K562 (cell line): ENCODE results near the gene ATOH8. TPM values are rescaled to one million over a fixed set of nuclear protein-coding genes. Genes with fewer than 3 reads are reported as not detected.

Experiments used
- ATAC-seq: fragments of 200-7000 bp; cut with Tn5 transposase; 3 replicates; pipeline ENCODE4 v1.9.1; 2020; ENCODE audit warnings: moderate library complexity
- BruUV-seq: library from RNA; stranded (reverse); fragments of 400-500 nt; replicated peaks from 2 replicates; lab custom pipeline; 2021; lab: Mats Ljungman, UMichigan
- CTCF ChIA-PET: fragments of 300-600 bp; formaldehyde crosslinking; extraction: SDS; loops from one replicate; lab custom pipeline; 2021; ENCODE audit warnings: low intra/inter-chr PET ratio; lab: Yijun Ruan, JAX
- POLR2A ChIA-PET: fragments of 300-600, 350-650 bp; sonication (Branson Sonifier 250); formaldehyde crosslinking; extraction: SDS; loops from one replicate; lab custom pipeline; 2021; ENCODE audit warnings: antibody characterized with exemption, inconsistent platforms; lab: Yijun Ruan, JAX
- DNase-seq, 4 experiments: peaks; one replicate each; pipeline versions ENCODE4 v3.0.0 to v3.0.0-alpha.2; 2011 to 2018; ENCODE audit warnings: low spot score in 3 of 4, mixed read lengths in 3 of 4; ENCODE audit errors: extremely low read depth in 1 of 4
- FAIRE-seq: peaks from 2 replicates; lab custom pipeline; 2011; peaks lifted over from hg19 to GRCh38; lab: Jason Lieb, UNC
- H2AFZ ChIP-seq: 2 replicates; pipeline ENCODE4 v1.6.0; 2011; ENCODE audit warnings: low read depth, low read length, control low read depth, inconsistent platforms
- H3K27ac ChIP-seq: fragments of 200-600 bp; 3 replicates; pipeline ENCODE4 v1.8.0; 2011; ENCODE audit warnings: low read depth, mild to moderate bottlenecking, control low read depth, inconsistent platforms, low read length, moderate library complexity, mixed read lengths; ENCODE audit errors: extremely low read depth
- H3K27me3 ChIP-seq, 2 experiments: fragments of 300-600 bp in 1 of 2; 2 replicates in 1 of 2; 3 replicates in 1 of 2; pipeline versions ENCODE4 v1.6.0 to v1.8.0; 2011; ENCODE audit warnings: inconsistent platforms in 2 of 2, low read length in 2 of 2, mild to moderate bottlenecking in 1 of 2, mixed read lengths in 1 of 2, moderate library complexity in 1 of 2; ENCODE audit not compliant: control insufficient read depth in 2 of 2, insufficient read depth in 2 of 2
- H3K36me3 ChIP-seq: fragments of 300-600 bp; 3 replicates; pipeline ENCODE4 v1.8.0; 2011; ENCODE audit warnings: mild to moderate bottlenecking, low read length, inconsistent platforms; ENCODE audit not compliant: control insufficient read depth, insufficient read depth
- H3K4me1 ChIP-seq, 2 experiments: fragments of 200-600 bp in 1 of 2; replicated peaks in 1 of 2; 2 replicates in 1 of 2; 3 replicates in 1 of 2; pipeline versions ENCODE4 v1.5.1 to v1.8.0; 2011; ENCODE audit warnings: inconsistent platforms in 2 of 2, low read length in 2 of 2, mild to moderate bottlenecking in 1 of 2, mixed read lengths in 1 of 2, moderate library complexity in 1 of 2; ENCODE audit not compliant: control insufficient read depth in 2 of 2, insufficient read depth in 2 of 2
- H3K4me2 ChIP-seq: 2 replicates; pipeline ENCODE4 v1.6.1; 2011; ENCODE audit warnings: low read length, control low read depth, inconsistent platforms, mixed read lengths; ENCODE audit not compliant: insufficient read depth
- H3K4me3 ChIP-seq: fragments of 200-600 bp; sonication (generic), shearing (Covaris generic); 2 replicates; pipeline ENCODE4 v1.5.1; 2016; ENCODE audit warnings: control low read depth, inconsistent platforms
- H3K79me2 ChIP-seq: fragments of 200-600 bp; 3 replicates; pipeline ENCODE4 v1.8.0; 2011; ENCODE audit warnings: low read length, inconsistent platforms; ENCODE audit not compliant: control insufficient read depth, insufficient read depth
- H3K9ac ChIP-seq, 2 experiments: 2 replicates each; pipeline versions ENCODE4 v1.6.0 to v1.6.1; 2011; ENCODE audit warnings: low read depth in 2 of 2, low read length in 2 of 2, control low read depth in 1 of 2, inconsistent platforms in 1 of 2, mild to moderate bottlenecking in 1 of 2, mixed read lengths in 1 of 2; ENCODE audit not compliant: insufficient read depth in 1 of 2
- H3K9me1 ChIP-seq: one replicate; pipeline ENCODE4 v1.6.0; 2011; ENCODE audit warnings: inconsistent platforms, mild to moderate bottlenecking, low read length, moderate library complexity; ENCODE audit not compliant: control insufficient read depth, insufficient read depth
- H3K9me3 ChIP-seq: replicated peaks from 2 replicates; pipeline ENCODE4 v1.5.1; 2011; ENCODE audit warnings: low read depth, low read length, inconsistent platforms; ENCODE audit not compliant: control insufficient read depth, insufficient read depth
- H4K20me1 ChIP-seq: replicated peaks from 2 replicates; pipeline ENCODE4 v1.6.1; 2011; ENCODE audit warnings: low read length, inconsistent platforms, mixed read lengths; ENCODE audit not compliant: control insufficient read depth, insufficient read depth
- ERF ChIP-seq: fragments of 450-650 bp; formaldehyde crosslinking; IDR thresholded peaks from 2 replicates; pipeline ENCODE4 v1.4.0; 2020; ENCODE audit warnings: mild to moderate bottlenecking, mixed read lengths
- GABPB1 ChIP-seq: sonication (generic); formaldehyde crosslinking; IDR thresholded peaks from 2 replicates; pipeline ENCODE4 v1.8.0; 2022; ENCODE audit warnings: mild to moderate bottlenecking, missing genetic modification reagents
- KLF6 ChIP-seq: fragments of 250-450 bp; sonication (Bioruptor Pico); IDR thresholded peaks from 2 replicates; pipeline ENCODE4 v1.4.0; 2020; ENCODE audit warnings: mild to moderate bottlenecking, moderate library complexity, borderline replicate concordance
- MAFK ChIP-seq: IDR thresholded peaks from 2 replicates; pipeline ENCODE4 v1.6.1; 2011; ENCODE audit warnings: low read length, improper control_type of control experiment
- RCOR1 ChIP-seq, 2 experiments: IDR thresholded peaks; 2 replicates each; pipeline ENCODE4 v1.6.1; 2012; ENCODE audit warnings: low read depth in 2 of 2, low read length in 2 of 2, borderline replicate concordance in 1 of 2, improper control_type of control experiment in 1 of 2
- WGBS: fragments of 100-300 bp; shearing (Covaris generic); methylation state at CpG from one replicate; pipeline ENCODE4 v1.1.6; 2016; ENCODE audit warnings: low coverage, mixed read lengths; ENCODE audit not compliant: insufficient coverage; ENCODE audit errors: missing lambda C conversion rate; 5-methylcytosine and 5-hydroxymethylcytosine counted together
- in situ Hi-C: fragments of 300-500 bp; cut with MboI; formaldehyde crosslinking; loops from 4 replicates; pipeline ENCODE4 v1.15.0; 2018; ENCODE audit warnings: inconsistent platforms, mixed read lengths
- intact Hi-C: fragments of 100-400 bp; cut with micrococcal nuclease; formaldehyde crosslinking; loops from 2 replicates; pipeline ENCODE4 v1.14.2; 2022
- polyA plus RNA-seq, 8 experiments: library from polyadenylated mRNA; depleted of rRNA in 4 of 8; stranded (reverse) in 5 of 8; unstranded in 3 of 8; fragments of >200 nt; fragmentation: Nextera tagmentation in 2 of 8; fragmentation: Illumina TruSeq in 1 of 8; extraction: Ambion mirVana in 2 of 8; extraction: Trizol in 1 of 8; gene quantifications; 2 replicates each; pipeline versions ENCODE4 v1.2.1 to v1.2.3, GENCODE V29; 2011 to 2014; ENCODE audit warnings: inconsistent platforms in 1 of 8, missing spikeins in 1 of 8
- total RNA-seq, 7 experiments: library from RNA; depleted of rRNA in 6 of 7; stranded (reverse); fragments of >200 nt in 6 of 7; fragmentation: Illumina TruSeq in 2 of 7; extraction: Trizol in 2 of 7; gene quantifications; 2 replicates each; pipeline versions ENCODE4 v1.2.1 to v1.2.3, GENCODE V29; 2011 to 2021; ENCODE audit warnings: low replicate concordance in 1 of 7
- TF ChIP-seq, protein P1 (sequence below): fragments of 250-450 bp; sonication (Bioruptor Pico); IDR thresholded peaks from 2 replicates; pipeline ENCODE4 v1.8.0; 2022; ENCODE audit warnings: inconsistent platforms, mild to moderate bottlenecking, moderate library complexity, borderline replicate concordance
- TF ChIP-seq, protein P2 (sequence below), 3 experiments: fragments of 200-800 bp in 1 of 3; fragments of 250-450 bp in 1 of 3; fragments of 450-650 bp in 1 of 3; sonication (Bioruptor Pico) in 1 of 3; sonication (Bioruptor generic) in 1 of 3; formaldehyde crosslinking in 1 of 3; IDR thresholded peaks; 2 replicates each; pipeline versions ENCODE4 v1.6.1 to v1.8.0; 2016 to 2022; ENCODE audit warnings: mild to moderate bottlenecking in 2 of 3, missing genetic modification characterization in 2 of 3, missing compliant biosample characterization in 1 of 3, moderate library complexity in 1 of 3
- TF ChIP-seq, protein P3 (sequence below): fragments of 250-450 bp; sonication (Bioruptor Pico); IDR thresholded peaks from 2 replicates; pipeline ENCODE4 v1.8.0; 2021; ENCODE audit warnings: moderate library complexity, mild to moderate bottlenecking, inconsistent platforms

ATOH8 gene
- total and polyA plus RNA-seq, 9 of the 15 experiments (the other 6 are each of a cell fraction or from before 2014, with no cell fraction given): not detected

DNA sequence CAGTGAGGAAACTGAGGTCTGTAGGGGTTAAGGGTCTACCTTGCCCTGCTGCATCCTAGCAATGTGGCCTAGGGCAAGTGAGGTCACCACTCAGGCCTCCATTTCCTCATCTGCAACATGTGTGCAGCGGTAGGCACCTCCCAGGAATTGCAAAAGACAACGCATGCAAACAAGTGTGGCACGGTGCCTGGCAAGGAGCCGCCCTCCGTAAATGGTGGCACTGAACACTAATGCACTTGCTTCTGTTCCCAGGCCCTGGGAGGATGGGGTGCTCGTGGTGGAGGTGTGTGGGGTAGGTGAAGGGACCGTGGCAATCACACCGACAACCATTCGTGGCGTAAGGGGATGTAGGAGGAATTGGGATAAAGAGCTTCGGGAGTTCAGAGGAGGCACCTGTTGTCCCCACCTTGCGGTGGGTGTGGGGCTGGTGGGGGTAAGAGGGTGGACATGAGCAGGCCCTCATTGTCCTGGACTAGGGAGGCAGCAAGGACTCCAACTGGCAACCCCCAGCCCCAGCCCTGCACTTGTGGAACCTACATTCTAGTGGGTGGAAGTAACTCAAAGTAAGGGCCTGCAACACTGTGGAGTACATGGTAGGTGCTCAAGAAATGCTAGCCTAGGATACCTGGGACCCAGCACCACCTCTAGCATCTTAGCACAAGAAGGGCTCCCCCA is 26.0 kb downstream of the ATOH8 start:
- DNase-seq: no peak
- no peak for FAIRE-seq
- no peak for ATAC-seq
- TF ChIP-seq ERF (CRISPR knock-in tag) (no peak), RCOR1 (IDR thresholded peaks at IDR 0.05; ENCODE audit: borderline replicate concordance in 1 of 2, low read depth in 2 of 2, low read length in 2 of 2) (no peak), GABPB1 (CRISPR knock-in tag) (no peak), MAFK (no peak), KLF6 (no peak)
- TF ChIP-seq, protein P1, sequence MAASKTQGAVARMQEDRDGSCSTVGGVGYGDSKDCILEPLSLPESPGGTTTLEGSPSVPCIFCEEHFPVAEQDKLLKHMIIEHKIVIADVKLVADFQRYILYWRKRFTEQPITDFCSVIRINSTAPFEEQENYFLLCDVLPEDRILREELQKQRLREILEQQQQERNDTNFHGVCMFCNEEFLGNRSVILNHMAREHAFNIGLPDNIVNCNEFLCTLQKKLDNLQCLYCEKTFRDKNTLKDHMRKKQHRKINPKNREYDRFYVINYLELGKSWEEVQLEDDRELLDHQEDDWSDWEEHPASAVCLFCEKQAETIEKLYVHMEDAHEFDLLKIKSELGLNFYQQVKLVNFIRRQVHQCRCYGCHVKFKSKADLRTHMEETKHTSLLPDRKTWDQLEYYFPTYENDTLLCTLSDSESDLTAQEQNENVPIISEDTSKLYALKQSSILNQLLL (CRISPR knock-in tag): no peak
- TF ChIP-seq, protein P2, sequence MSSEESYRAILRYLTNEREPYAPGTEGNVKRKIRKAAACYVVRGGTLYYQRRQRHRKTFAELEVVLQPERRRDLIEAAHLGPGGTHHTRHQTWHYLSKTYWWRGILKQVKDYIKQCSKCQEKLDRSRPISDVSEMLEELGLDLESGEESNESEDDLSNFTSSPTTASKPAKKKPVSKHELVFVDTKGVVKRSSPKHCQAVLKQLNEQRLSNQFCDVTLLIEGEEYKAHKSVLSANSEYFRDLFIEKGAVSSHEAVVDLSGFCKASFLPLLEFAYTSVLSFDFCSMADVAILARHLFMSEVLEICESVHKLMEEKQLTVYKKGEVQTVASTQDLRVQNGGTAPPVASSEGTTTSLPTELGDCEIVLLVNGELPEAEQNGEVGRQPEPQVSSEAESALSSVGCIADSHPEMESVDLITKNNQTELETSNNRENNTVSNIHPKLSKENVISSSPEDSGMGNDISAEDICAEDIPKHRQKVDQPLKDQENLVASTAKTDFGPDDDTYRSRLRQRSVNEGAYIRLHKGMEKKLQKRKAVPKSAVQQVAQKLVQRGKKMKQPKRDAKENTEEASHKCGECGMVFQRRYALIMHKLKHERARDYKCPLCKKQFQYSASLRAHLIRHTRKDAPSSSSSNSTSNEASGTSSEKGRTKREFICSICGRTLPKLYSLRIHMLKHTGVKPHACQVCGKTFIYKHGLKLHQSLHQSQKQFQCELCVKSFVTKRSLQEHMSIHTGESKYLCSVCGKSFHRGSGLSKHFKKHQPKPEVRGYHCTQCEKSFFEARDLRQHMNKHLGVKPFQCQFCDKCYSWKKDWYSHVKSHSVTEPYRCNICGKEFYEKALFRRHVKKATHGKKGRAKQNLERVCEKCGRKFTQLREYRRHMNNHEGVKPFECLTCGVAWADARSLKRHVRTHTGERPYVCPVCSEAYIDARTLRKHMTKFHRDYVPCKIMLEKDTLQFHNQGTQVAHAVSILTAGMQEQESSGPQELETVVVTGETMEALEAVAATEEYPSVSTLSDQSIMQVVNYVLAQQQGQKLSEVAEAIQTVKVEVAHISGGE (CRISPR knock-in tag; IDR thresholded peaks at IDR 0.05): no peak
- TF ChIP-seq, protein P3, sequence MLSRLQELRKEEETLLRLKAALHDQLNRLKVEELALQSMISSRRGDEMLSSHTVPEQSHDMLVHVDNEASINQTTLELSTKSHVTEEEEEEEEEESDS (CRISPR knock-in tag): no peak
- no TSS peak for BruUV-seq
- no peak overlapping the region for H3K27ac ChIP-seq
- WGBS: 15% methylated on average over 11 of the region's 12 CpGs
- intact Hi-C loops: no loop called here
- no peaks in the 10 kb centered on the region for H3K9me3 ChIP-seq
- H3K4me1 ChIP-seq: no peaks in the 10 kb centered on the region; a peak in 1 of 5 replicates
- H3K79me2 ChIP-seq: no peaks in the 10 kb centered on the region
- no peak overlapping the region for H2AFZ ChIP-seq
- ChIA-PET POLR2A (no interaction called here), CTCF (no interaction called here)
- H3K36me3 ChIP-seq: no peaks in the 10 kb centered on the region
- no peak overlapping the region for H3K4me2 ChIP-seq
- H4K20me1 ChIP-seq: peaks cover 13% of the 10 kb centered on the region
- peaks cover 46 to 79% of the 10 kb centered on the region in 2 experiments for H3K27me3 ChIP-seq
- no peak overlapping the region for H3K9ac ChIP-seq
- H3K9me1 ChIP-seq: no peaks in the 10 kb centered on the region
- H3K4me3 ChIP-seq: no peak overlapping the region
- in situ Hi-C loops: no loop called here
